Breast epithelium (tissue), 4 donors: Measurements from ENCODE around the gene IL1RN. TPM values are rescaled to one million over a fixed set of nuclear protein-coding genes. Genes with fewer than 3 reads are reported as not detected.

Experiments used
- DNase-seq, 2 donors: peaks; one replicate each; pipeline ENCODE4 v3.0.0-alpha.2; 2019; ENCODE audit warnings: low spot score in 2 of 2
- H3K27ac ChIP-seq, 2 donors: fragments of 200-600 bp; sonication (generic) in 1 of 2; one replicate each; pipeline ENCODE4 v1.5.1; 2016 to 2019; ENCODE audit warnings: mild to moderate bottlenecking in 1 of 2
- H3K27me3 ChIP-seq, 2 donors: fragments of 200-600 bp; sonication (generic) in 1 of 2; one replicate each; pipeline versions ENCODE4 v1.5.1 to v1.6.0; 2017 to 2019; ENCODE audit warnings: control low read depth in 1 of 2, mild to moderate bottlenecking in 1 of 2
- H3K36me3 ChIP-seq: fragments of 200-600 bp; one replicate; pipeline ENCODE4 v1.5.1; 2019
- H3K4me1 ChIP-seq, 2 donors: fragments of 200-600 bp; sonication (generic); one replicate each; pipeline ENCODE4 v1.5.1; 2016 to 2019; ENCODE audit warnings: control low read depth in 1 of 2
- H3K4me3 ChIP-seq, 3 donors: fragments of 200-600 bp; sonication (generic); 1 replicate in 2 of 3; 2 replicates in 1 of 3; pipeline ENCODE4 v1.5.1; 2016 to 2019; ENCODE audit warnings: mild to moderate bottlenecking in 3 of 3, moderate library complexity in 2 of 3
- H3K9me3 ChIP-seq, 2 donors: fragments of 200-600 bp; sonication (generic) in 1 of 2; one replicate each; pipeline ENCODE4 v1.5.1; 2016 to 2019; ENCODE audit warnings: control low read depth in 1 of 2
- CTCF ChIP-seq, 3 donors: fragments of 450-650 bp; IDR thresholded peaks; one replicate each; pipeline ENCODE4 v1.5.1; 2016 to 2017; ENCODE audit warnings: antibody characterized with exemption in 3 of 3, mild to moderate bottlenecking in 3 of 3, moderate library complexity in 3 of 3
- POLR2A ChIP-seq: fragments of 450-650 bp; IDR thresholded peaks from one replicate; pipeline ENCODE4 v1.6.1; 2016; ENCODE audit warnings: antibody characterized with exemption, mild to moderate bottlenecking, moderate library complexity
- POLR2AphosphoS5 ChIP-seq, 3 donors: sonication (generic); formaldehyde crosslinking; IDR thresholded peaks; one replicate each; pipeline ENCODE4 v1.6.1; 2017; ENCODE audit warnings: antibody characterized with exemption in 3 of 3
- intact Hi-C: fragments of 100-400 bp; cut with DNase I; formaldehyde crosslinking; loops from one replicate; pipeline ENCODE4 v1.15.1; 2023; ENCODE audit warnings: low total_unique reads
- total RNA-seq, 3 donors: library from RNA; depleted of rRNA; stranded (reverse); fragments of >200 nt; gene quantifications; one replicate each; pipeline ENCODE4 v1.1.0, GENCODE V29; 2016

Gene IL1RN
- total RNA-seq, 3 donors from 2014 or later = 0.66 to 3.8 (median 1.6) TPM

GRCh38 chr2:113117541-113118262, 9.7 kb upstream of the IL1RN start:
- TF ChIP-seq CTCF (IDR thresholded peaks at IDR 0.05) (no peak), POLR2AphosphoS5 (IDR thresholded peaks at IDR 0.05) (peak in 1 of 3 donors; percentile 13), POLR2A (no peak)
- Histone ChIP-seq H3K36me3 (no peaks in the 10 kb centered on the region), H3K27me3 (no peaks in the 10 kb centered on the region), H3K4me1 (no peaks in the 10 kb centered on the region), H3K27ac (peak overlapping the region; percentile 26 to 76), H3K9me3 (no peaks in the 10 kb centered on the region), H3K4me3 (no peak overlapping the region)
- intact Hi-C loops = no loop called here
- DNase-seq = peak; percentile 62 to 86

GRCh38 chr2:113118263-113118657, 9.1 kb upstream of the IL1RN start:
- H3K27me3 ChIP-seq = no peaks in the 10 kb centered on the region
- H3K27ac ChIP-seq = peak overlapping the region; percentile 26 to 71
- intact Hi-C loops = no loop called here
- no peaks in the 10 kb centered on the region for H3K36me3 ChIP-seq
- no peaks in the 10 kb centered on the region for H3K4me1 ChIP-seq
- H3K4me3 ChIP-seq = no peak overlapping the region
- TF ChIP-seq POLR2A = no peak
- no peak for TF ChIP-seq POLR2AphosphoS5 (IDR thresholded peaks at IDR 0.05)
- TF ChIP-seq CTCF (IDR thresholded peaks at IDR 0.05) = no peak
- H3K9me3 ChIP-seq = no peaks in the 10 kb centered on the region
- DNase-seq = no peak

GRCh38 chr2:113119111-113119510, 8.3 kb upstream of the IL1RN start:
- TF ChIP-seq POLR2AphosphoS5 (IDR thresholded peaks at IDR 0.05) (no peak), POLR2A (no peak)
- Histone ChIP-seq H3K9me3 (no peaks in the 10 kb centered on the region), H3K4me1 (no peaks in the 10 kb centered on the region), H3K36me3 (no peaks in the 10 kb centered on the region), H3K27me3 (no peaks in the 10 kb centered on the region), H3K4me3 (no peak overlapping the region), H3K27ac (no peak overlapping the region)
- no peak for DNase-seq
- intact Hi-C loops = no loop called here

GRCh38 chr2:113120861-113121260, 6.5 kb upstream of the IL1RN start:
- no peak for DNase-seq
- no peak for TF ChIP-seq POLR2AphosphoS5 (IDR thresholded peaks at IDR 0.05)
- no peak for TF ChIP-seq CTCF (IDR thresholded peaks at IDR 0.05)
- no peak for TF ChIP-seq POLR2A
- Histone ChIP-seq H3K36me3 (no peaks in the 10 kb centered on the region), H3K9me3 (no peaks in the 10 kb centered on the region), H3K4me1 (no peaks in the 10 kb centered on the region), H3K27ac (no peak overlapping the region), H3K27me3 (no peaks in the 10 kb centered on the region), H3K4me3 (no peak overlapping the region)
- intact Hi-C loops = no loop called here

GRCh38 chr2:113122364-113122763, 5.0 kb upstream of the IL1RN start:
- Histone ChIP-seq H3K27ac (no peak overlapping the region), H3K4me1 (no peaks in the 10 kb centered on the region), H3K9me3 (no peaks in the 10 kb centered on the region), H3K4me3 (no peak overlapping the region), H3K27me3 (no peaks in the 10 kb centered on the region), H3K36me3 (no peaks in the 10 kb centered on the region)
- no peak for TF ChIP-seq POLR2A
- TF ChIP-seq POLR2AphosphoS5 (IDR thresholded peaks at IDR 0.05) = no peak
- no peak for TF ChIP-seq CTCF (IDR thresholded peaks at IDR 0.05)
- intact Hi-C loops = no loop called here
- no peak for DNase-seq
